NK-92 treated with Interleukin-12 subunit alpha and Interleukin-12 subunit beta, amount 100 ng/mL, for 24 hours (cell line): Measurements from ENCODE around the gene IVL.
A peak's percentile ranks its signal among the peaks of the same experiment; 100 is the strongest.

Experiments used
- DNase-seq: peaks from one replicate; lab custom pipeline; 2025; lab: John Stamatoyannopoulos, UW

IVL gene

GRCh38 chr1:152946651-152947256 is 38.4 kb downstream of the IVL start, which contains the start of gene SPRR5:
Gene SPRR5, plus strand, starts transcription at chr1:152947206. Its CDS starts 1,349 bp downstream, at chr1:152948555.
- no peak for DNase-seq

- no peak for DNase-seq
Measured at GRCh38 chr1:152951711-152952110, 43.4 kb downstream of the IVL start.

GRCh38 chr1:152953761-152954160 is 45.4 kb downstream of the IVL start:
- no peak for DNase-seq

DNA sequence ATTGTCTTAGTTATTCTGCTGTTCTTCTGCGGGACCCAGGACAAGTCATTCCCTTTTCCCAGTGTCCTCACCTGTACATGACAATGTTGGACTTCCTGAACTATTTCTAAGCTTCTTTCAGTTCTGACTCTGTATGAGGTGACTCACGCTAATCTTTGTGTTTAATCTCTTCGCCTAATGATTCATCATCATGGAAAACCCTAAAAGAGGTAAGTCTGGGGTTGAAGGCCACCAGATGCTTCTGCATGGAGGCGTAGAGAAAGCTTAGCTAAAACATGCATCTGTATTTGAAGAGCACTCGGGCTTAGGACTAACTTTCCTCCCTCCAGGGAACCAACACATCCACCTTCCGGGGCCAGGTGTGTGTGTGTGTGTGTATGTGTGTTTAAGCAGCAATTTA is 46.1 kb downstream of the IVL start:
- no peak for DNase-seq

GRCh38 chr1:152957561-152957960 is 49.2 kb downstream of the IVL start:
- no peak for DNase-seq

GRCh38 chr1:152959273-152959672 is 50.9 kb downstream of the IVL start:
- DNase-seq: no peak

GRCh38 chr1:152959801-152960451 is 51.6 kb downstream of the IVL start:
- DNase-seq: no peak

DNA sequence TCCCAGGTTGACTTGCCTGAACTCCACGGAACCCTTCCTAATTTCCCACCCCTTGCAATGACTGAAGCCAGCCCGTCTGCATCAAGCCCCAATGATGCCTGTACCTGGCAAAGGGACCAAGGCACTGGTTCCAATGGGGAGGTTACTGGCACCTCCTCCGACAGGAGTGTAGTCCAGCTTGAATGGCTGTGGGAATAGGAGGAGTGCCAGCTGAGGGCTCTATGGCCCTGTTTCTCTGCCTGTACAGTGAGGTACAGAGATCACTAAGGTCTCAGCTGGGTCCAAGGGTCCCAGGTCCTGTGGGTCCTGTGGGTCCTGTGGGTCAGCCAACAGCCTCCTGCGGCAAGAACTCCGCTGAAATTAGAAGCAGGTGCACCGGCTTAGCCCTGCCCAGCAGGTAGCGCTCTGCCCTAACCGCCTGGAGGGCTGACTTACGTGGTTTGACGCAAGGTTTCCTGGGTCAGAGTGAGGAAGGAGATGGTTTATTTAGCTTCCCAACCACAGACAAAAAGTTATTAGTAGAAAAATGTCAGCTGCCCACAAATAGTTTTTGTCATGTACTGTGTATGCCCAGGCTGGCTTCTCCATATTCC is 52.2 kb downstream of the IVL start:
- DNase-seq: peak; percentile 34
